ENCODE data around the gene PPL.
A peak's percentile ranks its signal among the peaks of the same experiment; 100 is the strongest.

PPL gene

GRCh38 chr16:4890026-4890425 lies 46.9 kb downstream of the PPL start:
- FAIRE-seq, result no peak
- TF ChIP-seq TAF1 (IDR thresholded peaks at IDR 0.05; ENCODE audit: borderline replicate concordance, low read depth, low read length), result no peak
- no peak for TF ChIP-seq POLR2A (IDR thresholded peaks at IDR 0.05; ENCODE audit: low read depth, low read length)
- no peak for TF ChIP-seq POLR2AphosphoS5 (IDR thresholded peaks at IDR 0.05; ENCODE audit: low read depth, low read length)
- no peak for DNase-seq (ENCODE audit: insufficient read length)

GRCh38 chr16:4888428-4889135 lies 48.4 kb downstream of the PPL start:
- no peak for FAIRE-seq
- no peak for TF ChIP-seq POLR2AphosphoS5 (IDR thresholded peaks at IDR 0.05; ENCODE audit: low read depth, low read length)
- TF ChIP-seq POLR2A (IDR thresholded peaks at IDR 0.05; ENCODE audit: low read depth, low read length), result no peak
- TF ChIP-seq TAF1 (IDR thresholded peaks at IDR 0.05; ENCODE audit: borderline replicate concordance, low read depth, low read length), result no peak
- no peak for DNase-seq (ENCODE audit: insufficient read length)

- FAIRE-seq (no peak), DNase-seq (ENCODE audit: insufficient read length) (no peak)
- TF ChIP-seq POLR2AphosphoS5 (IDR thresholded peaks at IDR 0.05; ENCODE audit: low read depth, low read length) (no peak), POLR2A (IDR thresholded peaks at IDR 0.05; ENCODE audit: low read depth, low read length) (no peak), TAF1 (IDR thresholded peaks at IDR 0.05; ENCODE audit: borderline replicate concordance, low read depth, low read length) (no peak)
These were observed 50.8 kb downstream of the PPL start for GRCh38 chr16:4886151-4886550.

- DNase-seq (ENCODE audit: insufficient read length) (no peak), FAIRE-seq (no peak)
- no peak for TF ChIP-seq POLR2AphosphoS5 (IDR thresholded peaks at IDR 0.05; ENCODE audit: low read depth, low read length)
- TF ChIP-seq TAF1 (IDR thresholded peaks at IDR 0.05; ENCODE audit: borderline replicate concordance, low read depth, low read length), result no peak
- TF ChIP-seq POLR2A (IDR thresholded peaks at IDR 0.05; ENCODE audit: low read depth, low read length), result no peak
These were observed 51.7 kb downstream of the PPL start for GRCh38 chr16:4884972-4885874.

GRCh38 chr16:4884209-4884608 lies 52.7 kb downstream of the PPL start:
- FAIRE-seq, result no peak

GRCh38 chr16:4883501-4883900 lies 53.4 kb downstream of the PPL start:
- TF ChIP-seq POLR2AphosphoS5 (IDR thresholded peaks at IDR 0.05; ENCODE audit: low read depth, low read length) (no peak), POLR2A (IDR thresholded peaks at IDR 0.05; ENCODE audit: low read depth, low read length) (0 out of 2 replicates have a peak, but pooled peaks have one; percentile 16)
- DNase-seq (ENCODE audit: insufficient read length) (no peak), FAIRE-seq (no peak)

More at GRCh38 chr16:4884209-4884608, 52.7 kb downstream of the PPL start:
- DNase-seq (ENCODE audit: insufficient read length), result no peak
- no peak for TF ChIP-seq POLR2A (IDR thresholded peaks at IDR 0.05; ENCODE audit: low read depth, low read length)
- no peak for TF ChIP-seq TAF1 (IDR thresholded peaks at IDR 0.05; ENCODE audit: borderline replicate concordance, low read depth, low read length)
- no peak for TF ChIP-seq POLR2AphosphoS5 (IDR thresholded peaks at IDR 0.05; ENCODE audit: low read depth, low read length)

GRCh38 chr16:4882633-4883285 lies 54.2 kb downstream of the PPL start:
- FAIRE-seq, result no peak
- TF ChIP-seq POLR2A (IDR thresholded peaks at IDR 0.05; ENCODE audit: low read depth, low read length), result no peak
- no peak for TF ChIP-seq POLR2AphosphoS5 (IDR thresholded peaks at IDR 0.05; ENCODE audit: low read depth, low read length)
- no peak for TF ChIP-seq TAF1 (IDR thresholded peaks at IDR 0.05; ENCODE audit: borderline replicate concordance, low read depth, low read length)

GRCh38 chr16:4882000-4882632 lies 54.8 kb downstream of the PPL start:
- TF ChIP-seq TAF1 (IDR thresholded peaks at IDR 0.05; ENCODE audit: borderline replicate concordance, low read depth, low read length) (no peak), POLR2A (IDR thresholded peaks at IDR 0.05; ENCODE audit: low read depth, low read length) (no peak), POLR2AphosphoS5 (IDR thresholded peaks at IDR 0.05; ENCODE audit: low read depth, low read length) (no peak)
- DNase-seq (ENCODE audit: insufficient read length), result no peak
- FAIRE-seq, result no peak

More at GRCh38 chr16:4882633-4883285, 54.2 kb downstream of the PPL start:
- no peak for DNase-seq (ENCODE audit: insufficient read length)

GRCh38 chr16:4880006-4880580 lies 56.9 kb downstream of the PPL start:
- TF ChIP-seq POLR2AphosphoS5 (IDR thresholded peaks at IDR 0.05; ENCODE audit: low read depth, low read length) (no peak), TAF1 (IDR thresholded peaks at IDR 0.05; ENCODE audit: borderline replicate concordance, low read depth, low read length) (no peak), POLR2A (IDR thresholded peaks at IDR 0.05; ENCODE audit: low read depth, low read length) (no peak)
- DNase-seq (ENCODE audit: insufficient read length), result no peak
- no peak for FAIRE-seq

- DNase-seq (ENCODE audit: insufficient read length) (no peak), FAIRE-seq (no peak)
- no peak for TF ChIP-seq POLR2AphosphoS5 (IDR thresholded peaks at IDR 0.05; ENCODE audit: low read depth, low read length)
- TF ChIP-seq POLR2A (IDR thresholded peaks at IDR 0.05; ENCODE audit: low read depth, low read length), result no peak
- no peak for TF ChIP-seq TAF1 (IDR thresholded peaks at IDR 0.05; ENCODE audit: borderline replicate concordance, low read depth, low read length)
These were observed 57.9 kb downstream of the PPL start for GRCh38 chr16:4879049-4879448.

GRCh38 chr16:4877380-4877685 lies 59.6 kb downstream of the PPL start:
- DNase-seq (ENCODE audit: insufficient read length) (no peak), FAIRE-seq (no peak)
- TF ChIP-seq TAF1 (IDR thresholded peaks at IDR 0.05; ENCODE audit: borderline replicate concordance, low read depth, low read length), result no peak
- no peak for TF ChIP-seq POLR2A (IDR thresholded peaks at IDR 0.05; ENCODE audit: low read depth, low read length)
- no peak for TF ChIP-seq POLR2AphosphoS5 (IDR thresholded peaks at IDR 0.05; ENCODE audit: low read depth, low read length)
